HG02981 (cell line): Measurements from ENCODE around the gene CHPF.

Source experiments
- ATAC-seq: cut with Tn5 transposase; IDR thresholded peaks from one replicate; pipeline ENCODE4 v1.9.1; 2021; ENCODE audit warnings: mild to moderate bottlenecking, moderate library complexity; ENCODE audit not compliant: unreplicated experiment

CHPF gene

GRCh38 chr2:219533930-219534661, 9.5 kb downstream of the CHPF start:
- ATAC-seq: no peak

DNA sequence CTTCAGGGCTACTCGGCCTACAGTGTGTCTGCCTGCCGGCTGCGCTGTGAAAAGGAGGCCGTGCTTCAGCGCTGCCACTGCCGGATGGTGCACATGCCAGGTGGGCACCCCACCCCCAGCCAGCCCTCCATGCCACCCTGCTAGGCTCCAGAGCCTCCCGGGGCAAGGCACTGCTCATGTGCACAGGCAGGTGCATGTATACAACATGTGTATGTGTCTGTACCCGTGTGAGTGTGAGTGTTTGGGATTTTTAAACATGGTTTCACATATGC, 11.3 kb downstream of the CHPF start:
- ATAC-seq: no peak

DNA sequence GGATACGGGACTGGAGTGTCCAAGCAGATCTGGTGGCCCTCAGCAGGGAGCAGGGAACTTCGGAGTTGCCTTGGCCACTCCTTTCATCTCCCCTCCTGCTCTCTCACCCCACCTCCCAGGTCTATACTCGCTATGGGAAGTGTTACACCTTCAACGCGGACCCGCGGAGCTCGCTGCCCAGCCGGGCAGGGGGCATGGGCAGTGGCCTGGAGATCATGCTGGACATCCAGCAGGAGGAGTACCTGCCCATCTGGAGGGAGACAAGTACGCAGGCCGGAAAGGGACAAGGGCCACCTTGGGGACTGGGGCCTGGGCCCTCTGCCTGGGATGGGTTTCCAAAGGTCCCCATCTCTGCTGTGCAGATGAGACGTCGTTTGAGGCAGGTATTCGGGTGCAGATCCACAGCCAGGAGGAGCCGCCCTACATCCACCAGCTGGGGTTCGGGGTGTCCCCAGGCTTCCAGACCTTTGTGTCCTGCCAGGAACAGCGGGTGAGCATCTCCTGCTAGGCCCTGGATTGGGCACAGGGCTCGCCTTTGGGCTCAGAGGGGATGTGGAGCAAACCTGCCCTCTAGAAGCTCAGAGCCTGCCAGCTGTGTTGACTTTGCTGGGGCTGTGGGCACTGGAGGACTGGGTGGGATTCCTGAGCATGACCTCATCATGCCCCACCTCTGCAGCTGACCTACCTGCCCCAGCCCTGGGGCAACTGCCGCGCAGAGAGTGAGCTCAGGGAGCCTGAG, 11.8 kb downstream of the CHPF start:
- ATAC-seq: no peak

DNA sequence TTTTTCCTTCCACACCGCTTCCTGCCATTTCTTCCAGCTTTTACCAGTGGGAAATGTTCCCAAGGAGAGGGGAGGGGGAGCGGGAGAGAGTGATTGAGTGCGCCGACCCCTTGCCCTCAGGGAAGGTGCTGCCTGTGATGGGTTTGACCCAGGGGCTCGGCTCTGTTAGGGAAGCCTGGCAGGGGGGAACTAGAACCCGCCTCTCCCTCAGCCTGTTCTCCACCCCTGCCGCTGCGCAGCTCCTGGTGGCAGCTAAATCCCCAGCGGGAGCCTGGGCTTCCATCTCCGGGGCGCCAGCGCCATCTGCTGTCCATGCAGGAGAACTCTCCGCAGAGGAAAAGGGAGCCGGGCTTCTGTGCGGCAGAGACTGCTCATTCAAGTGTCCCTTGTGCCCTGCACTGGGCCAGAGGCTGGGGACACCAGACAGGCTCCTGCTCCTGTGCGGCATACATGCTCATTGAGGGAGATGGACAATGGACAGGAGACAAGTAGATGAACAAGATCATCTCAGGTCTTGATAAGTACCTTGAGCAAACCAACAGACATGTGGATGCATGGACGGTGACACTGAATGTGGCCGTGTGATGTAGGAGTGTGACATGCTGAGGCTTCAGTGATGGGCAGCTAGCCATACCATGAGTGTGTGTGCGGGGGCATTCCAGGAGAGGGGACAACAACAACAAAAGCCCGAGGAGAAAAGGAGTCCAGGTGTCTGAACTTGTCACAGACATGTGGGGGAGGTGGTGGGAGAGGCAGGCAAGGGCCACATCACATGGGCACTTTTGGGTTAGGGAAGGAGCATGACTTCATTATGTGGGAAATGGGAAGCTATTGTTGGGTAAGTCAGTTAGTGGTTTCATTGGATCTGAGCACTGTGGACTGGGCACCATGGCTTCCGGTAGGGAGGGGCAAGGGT, 13.3 kb downstream of the CHPF start:
- peak; percentile 85 for ATAC-seq

- ATAC-seq: no peak
Observed at GRCh38 chr2:219527472-219527871, 16.1 kb downstream of the CHPF start.

- ATAC-seq: no peak
Observed at GRCh38 chr2:219527076-219527394, 16.6 kb downstream of the CHPF start.

GRCh38 chr2:219526320-219527075, 17.1 kb downstream of the CHPF start:
- ATAC-seq: no peak

DNA sequence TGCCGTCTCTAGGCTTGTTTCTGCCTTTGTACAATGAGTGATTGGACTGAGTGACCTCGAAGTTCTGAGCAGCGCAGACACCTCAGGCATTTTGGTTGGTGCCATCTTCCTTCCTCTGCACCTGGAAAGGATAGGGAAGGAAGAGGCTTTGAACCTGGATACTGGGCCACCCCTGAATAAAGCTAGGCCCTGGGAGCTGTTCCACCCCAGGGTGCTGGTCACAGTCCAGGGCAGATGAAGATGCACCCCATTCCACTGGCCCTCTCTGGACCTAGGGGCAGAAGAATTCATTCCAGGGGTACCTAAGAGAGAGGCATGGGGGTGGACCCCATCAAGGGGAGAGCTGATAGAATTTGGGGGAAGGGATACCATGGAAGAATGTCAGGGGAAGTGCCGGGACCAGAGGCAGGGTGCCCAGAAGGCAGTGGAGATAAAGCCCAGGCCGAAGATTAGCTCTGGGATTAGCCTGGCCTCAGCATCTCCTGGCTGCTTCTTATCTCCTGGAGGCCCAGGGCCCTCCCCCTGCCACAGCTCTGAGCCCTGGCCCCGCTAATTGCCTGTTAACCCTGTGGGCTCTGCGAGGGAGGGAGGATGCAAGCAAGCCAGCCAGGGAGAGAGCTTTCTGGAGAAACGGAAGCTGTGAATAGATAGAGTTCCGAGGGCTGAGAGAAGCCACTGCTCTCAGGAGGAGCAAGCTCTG, 17.9 kb downstream of the CHPF start:
- no peak for ATAC-seq

DNA sequence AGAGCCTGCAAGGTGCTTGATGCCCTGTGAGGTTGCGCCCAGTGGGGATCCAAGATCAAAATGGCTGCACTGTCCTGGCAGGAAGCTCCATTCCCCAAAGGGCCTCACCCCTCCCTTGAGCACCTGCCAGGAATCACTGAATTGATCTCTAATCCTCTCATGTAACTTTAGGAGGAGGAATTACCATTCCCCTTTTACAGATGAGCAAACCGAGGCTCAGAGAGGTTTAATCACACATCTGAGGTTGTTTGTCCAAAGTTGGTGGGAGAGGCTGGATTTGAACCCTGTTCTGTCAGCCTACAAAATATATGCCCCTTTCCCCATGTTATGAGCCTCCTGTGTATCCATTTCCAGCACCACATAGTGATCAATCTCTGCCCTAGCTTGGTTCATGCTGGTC, 18.8 kb downstream of the CHPF start:
- no peak for ATAC-seq

DNA sequence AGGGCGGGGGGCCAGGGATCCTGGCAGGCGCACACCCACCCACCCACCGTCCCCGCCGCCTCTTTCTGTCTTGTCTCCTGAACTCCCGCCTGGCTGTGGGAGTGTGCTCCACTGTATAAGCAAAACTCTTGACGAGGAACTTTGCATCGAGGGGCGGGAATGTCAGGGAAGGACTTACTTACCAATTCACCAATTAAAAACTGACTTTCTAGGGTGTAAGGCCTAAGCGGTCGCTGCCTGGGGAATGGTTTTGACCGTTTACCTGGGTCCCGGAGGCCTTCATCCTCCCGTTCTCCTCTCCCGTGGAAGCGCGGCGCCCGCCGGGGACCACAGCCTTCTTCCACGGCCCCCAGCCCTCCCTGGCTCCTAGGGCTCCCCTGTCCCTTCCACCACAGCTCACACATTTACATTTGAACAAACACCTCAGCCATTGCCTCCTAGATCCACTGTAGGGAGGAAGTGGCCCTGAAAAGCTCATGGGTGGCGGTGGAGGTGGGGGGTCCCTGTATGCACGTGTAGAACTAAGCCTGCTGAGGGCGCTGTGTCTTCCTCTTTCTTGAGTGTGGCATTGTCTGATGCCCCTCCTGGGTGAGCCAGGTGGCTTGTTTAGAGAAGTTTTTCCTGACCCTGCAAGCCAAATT, 20.5 kb downstream of the CHPF start:
- ATAC-seq: no peak

- ATAC-seq: no peak
Observed at GRCh38 chr2:219522111-219523030, 21.2 kb downstream of the CHPF start.

DNA sequence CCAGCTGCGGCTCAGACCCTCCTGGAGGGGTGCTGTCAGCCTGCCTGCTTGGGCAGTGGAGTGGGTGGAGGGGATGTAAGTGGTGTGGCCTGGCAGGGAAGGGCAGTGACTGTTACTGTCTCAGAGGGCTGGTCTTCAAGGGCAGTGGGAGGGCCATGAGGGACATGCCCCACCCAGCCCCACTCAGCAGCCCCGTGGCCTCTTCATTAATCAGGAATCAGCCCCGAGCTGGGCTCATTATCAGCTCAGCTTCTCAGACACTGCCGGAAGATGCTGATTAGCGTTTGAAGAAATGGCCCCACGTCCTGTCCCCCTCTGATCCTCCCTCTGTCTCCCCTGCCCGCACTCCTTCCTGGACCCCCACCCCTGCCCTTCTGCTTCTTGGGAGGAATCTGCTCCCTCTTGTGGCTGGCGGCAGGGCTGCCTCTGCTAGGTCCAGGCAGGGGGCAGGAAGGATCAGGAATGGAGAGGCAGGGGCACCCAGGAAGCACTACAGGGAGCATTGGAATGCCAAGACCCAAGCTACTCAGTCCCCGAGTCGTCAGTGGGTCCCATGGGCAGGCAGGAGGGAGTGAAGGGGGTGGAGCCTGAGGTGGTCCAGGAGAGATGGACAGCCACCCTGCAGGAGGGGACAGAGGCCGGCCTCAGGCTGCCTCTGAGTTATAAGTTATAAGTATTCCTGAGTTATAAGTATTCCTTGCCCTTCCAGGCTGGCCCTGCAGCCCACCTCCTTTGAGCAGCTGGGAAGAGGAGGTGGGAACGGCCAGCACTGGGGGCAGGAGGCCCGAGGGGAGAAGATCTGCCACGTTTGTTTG, 22.3 kb downstream of the CHPF start:
- no peak for ATAC-seq

GRCh38 chr2:219520079-219520478, 23.5 kb downstream of the CHPF start:
- ATAC-seq: no peak

DNA sequence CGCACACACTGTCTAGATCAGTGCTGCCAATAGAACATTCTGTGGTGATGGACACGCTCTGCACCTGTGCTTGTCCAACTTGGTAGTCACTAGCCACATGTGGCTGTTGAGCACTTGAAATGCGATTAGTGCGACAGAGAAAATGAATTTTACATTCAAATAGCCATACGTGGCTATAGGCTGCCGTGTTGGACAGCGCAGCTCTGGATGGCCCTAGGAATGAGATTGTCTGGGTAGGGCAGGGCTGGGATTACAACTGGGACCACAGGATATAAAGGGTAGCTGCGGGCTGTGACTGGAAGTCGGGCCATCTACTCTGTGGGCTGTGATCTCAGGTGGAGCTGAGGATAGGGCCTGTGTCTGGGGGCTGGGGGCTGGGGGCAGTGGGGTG, 24.1 kb downstream of the CHPF start:
- no peak for ATAC-seq

GRCh38 chr2:219517954-219518778, 25.4 kb downstream of the CHPF start:
- no peak for ATAC-seq

GRCh38 chr2:219516888-219517287, 26.7 kb downstream of the CHPF start:
- ATAC-seq: no peak

DNA sequence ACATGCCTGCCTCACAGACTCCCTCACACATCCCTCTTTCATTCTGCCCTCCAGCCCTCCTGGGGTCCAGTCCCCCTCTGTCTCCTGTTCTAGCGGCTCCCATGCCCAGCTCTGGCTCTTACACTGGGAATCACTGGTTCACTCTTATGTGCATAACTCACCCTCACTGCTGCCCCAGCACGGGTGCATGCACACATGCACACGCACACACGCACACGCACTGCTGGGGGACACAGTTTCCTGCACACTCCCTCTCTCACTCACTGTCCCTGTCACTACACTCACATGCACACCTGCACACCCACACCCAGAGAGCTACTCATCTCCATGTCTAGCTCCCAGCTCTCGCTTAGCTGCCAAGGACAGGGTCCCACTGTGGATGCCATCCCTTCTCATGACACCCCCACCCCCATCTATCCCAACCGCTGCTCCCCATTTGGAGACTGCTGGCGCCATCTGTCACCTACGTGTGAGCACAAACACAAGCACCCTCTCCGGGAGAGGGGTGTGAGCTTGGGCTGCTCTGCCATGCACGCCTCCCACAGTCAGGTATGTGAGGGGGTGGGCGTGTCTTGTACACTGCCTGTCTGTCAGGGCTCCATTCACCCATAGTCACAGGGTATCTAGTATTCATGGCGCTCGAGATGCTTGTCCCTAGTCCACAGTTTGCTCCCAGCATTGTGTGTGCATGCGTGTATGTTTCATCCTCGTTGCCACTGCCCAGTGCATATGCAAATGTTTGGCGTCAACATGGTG, 27.6 kb downstream of the CHPF start:
- no peak for ATAC-seq
